ENCODE data around the gene CRB1.
"Not testable (repeated sequence)": the region's sequence is repeated elsewhere in the genome, so short reads cannot be mapped to it uniquely, and the experiment has no call there.

Gene CRB1

GRCh38 chr1:197465528-197466327 lies 197.7 kb downstream of the CRB1 start:
- DNase-seq (ENCODE audit: low read depth) = no peak

GRCh38 chr1:197466813-197467212 lies 198.8 kb downstream of the CRB1 start:
- no peak for DNase-seq (ENCODE audit: low read depth)

GRCh38 chr1:197467881-197468280 lies 199.8 kb downstream of the CRB1 start:
- no peak for DNase-seq (ENCODE audit: low read depth)

- DNase-seq (ENCODE audit: low read depth) = no peak
Measured at GRCh38 chr1:197468543-197469175, 200.6 kb downstream of the CRB1 start.

- DNase-seq (ENCODE audit: low read depth) = no peak
Measured at GRCh38 chr1:197469620-197470210, 201.7 kb downstream of the CRB1 start.

GRCh38 chr1:197470330-197470729 lies 202.3 kb downstream of the CRB1 start:
- DNase-seq (ENCODE audit: low read depth) = no peak

- DNase-seq (ENCODE audit: low read depth) = no peak
Measured at GRCh38 chr1:197471248-197471985, 203.4 kb downstream of the CRB1 start.

- no peak for DNase-seq (ENCODE audit: low read depth)
Measured at GRCh38 chr1:197472141-197472540, 204.1 kb downstream of the CRB1 start.

GRCh38 chr1:197480446-197480845 lies 212.4 kb downstream of the CRB1 start:
- DNase-seq (ENCODE audit: low read depth) = no peak

GRCh38 chr1:197481101-197481500 lies 213.0 kb downstream of the CRB1 start:
- DNase-seq (ENCODE audit: low read depth) = no peak

GRCh38 chr1:197485790-197486189 lies 217.7 kb downstream of the CRB1 start:
- no peak for DNase-seq (ENCODE audit: low read depth)

- no peak for DNase-seq (ENCODE audit: low read depth)
Measured at GRCh38 chr1:197486946-197487345, 218.9 kb downstream of the CRB1 start.

GRCh38 chr1:197491505-197491904 lies 223.5 kb downstream of the CRB1 start:
- DNase-seq (ENCODE audit: low read depth) = not testable (repeated sequence)

- DNase-seq (ENCODE audit: low read depth) = no peak
Measured at GRCh38 chr1:197496722-197497121, 228.7 kb downstream of the CRB1 start.

- no peak for DNase-seq (ENCODE audit: low read depth)
Measured at GRCh38 chr1:197510691-197511378, 242.8 kb downstream of the CRB1 start.

- no peak for DNase-seq (ENCODE audit: low read depth)
Measured at GRCh38 chr1:197515421-197515820, 247.4 kb downstream of the CRB1 start.

- no peak for DNase-seq (ENCODE audit: low read depth)
Measured at GRCh38 chr1:197519741-197520334, 251.8 kb downstream of the CRB1 start.

- DNase-seq (ENCODE audit: low read depth) = no peak
Measured at GRCh38 chr1:197521118-197521739, 253.2 kb downstream of the CRB1 start.

GRCh38 chr1:197526736-197527371 lies 258.8 kb downstream of the CRB1 start:
- DNase-seq (ENCODE audit: low read depth) = no peak

Data from stimulated activated CD8-positive, alpha-beta memory T cell treated with anti-CD3 and anti-CD28 coated beads, Interleukin-7, amount 100 ng/mL, for 24 hours (primary cell).